Fibroblast of the aortic adventitia (primary cell): ENCODE data around the gene LARP1. TPM values are rescaled to one million over a fixed set of nuclear protein-coding genes. Genes with fewer than 3 reads are reported as not detected.

Experiments used
- DNase-seq: peaks from one replicate; pipeline ENCODE4 v3.0.0-alpha.2; 2010; ENCODE audit warnings: low read depth
- H3K4me3 ChIP-seq: 2 replicates; pipeline ENCODE4 v1.5.1; 2011; ENCODE audit warnings: low read depth, mild to moderate bottlenecking, control low read depth, low read length, moderate library complexity
- total RNA-seq: library from RNA; depleted of rRNA; stranded (reverse); fragments of >200 nt; gene quantifications from 2 replicates; pipeline ENCODE4 v1.2.3, GENCODE V29; 2012; ENCODE audit warnings: low replicate concordance
- TF ChIP-seq, protein P1 (sequence below): IDR thresholded peaks from 2 replicates; pipeline ENCODE4 v1.5.1; 2011; ENCODE audit warnings: mild to moderate bottlenecking, low read length, control low read depth, inconsistent platforms; ENCODE audit not compliant: insufficient read depth

LARP1 gene
- total RNA-seq, 1 donor = 114 TPM

DNA sequence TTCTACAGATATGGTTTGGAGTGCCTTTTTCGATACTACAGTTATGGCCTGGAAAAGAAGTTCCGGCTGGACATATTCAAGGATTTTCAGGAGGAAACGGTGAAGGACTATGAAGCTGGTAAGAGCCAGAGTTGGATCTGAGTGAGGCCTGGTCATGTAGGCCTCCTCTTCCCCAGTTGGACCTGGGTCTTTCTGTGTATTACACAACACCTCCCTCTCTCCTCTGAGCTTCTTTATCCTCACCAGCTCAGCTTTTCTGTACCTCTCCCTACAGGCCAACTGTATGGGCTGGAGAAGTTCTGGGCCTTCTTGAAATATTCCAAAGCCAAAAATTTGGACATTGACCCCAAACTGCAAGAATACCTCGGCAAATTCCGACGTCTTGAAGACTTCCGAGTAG lies 56.1 kb downstream of the LARP1 start:
- TF ChIP-seq, protein P1, sequence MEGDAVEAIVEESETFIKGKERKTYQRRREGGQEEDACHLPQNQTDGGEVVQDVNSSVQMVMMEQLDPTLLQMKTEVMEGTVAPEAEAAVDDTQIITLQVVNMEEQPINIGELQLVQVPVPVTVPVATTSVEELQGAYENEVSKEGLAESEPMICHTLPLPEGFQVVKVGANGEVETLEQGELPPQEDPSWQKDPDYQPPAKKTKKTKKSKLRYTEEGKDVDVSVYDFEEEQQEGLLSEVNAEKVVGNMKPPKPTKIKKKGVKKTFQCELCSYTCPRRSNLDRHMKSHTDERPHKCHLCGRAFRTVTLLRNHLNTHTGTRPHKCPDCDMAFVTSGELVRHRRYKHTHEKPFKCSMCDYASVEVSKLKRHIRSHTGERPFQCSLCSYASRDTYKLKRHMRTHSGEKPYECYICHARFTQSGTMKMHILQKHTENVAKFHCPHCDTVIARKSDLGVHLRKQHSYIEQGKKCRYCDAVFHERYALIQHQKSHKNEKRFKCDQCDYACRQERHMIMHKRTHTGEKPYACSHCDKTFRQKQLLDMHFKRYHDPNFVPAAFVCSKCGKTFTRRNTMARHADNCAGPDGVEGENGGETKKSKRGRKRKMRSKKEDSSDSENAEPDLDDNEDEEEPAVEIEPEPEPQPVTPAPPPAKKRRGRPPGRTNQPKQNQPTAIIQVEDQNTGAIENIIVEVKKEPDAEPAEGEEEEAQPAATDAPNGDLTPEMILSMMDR = no peak
- no peak overlapping the region for H3K4me3 ChIP-seq
- no peak for DNase-seq

DNA sequence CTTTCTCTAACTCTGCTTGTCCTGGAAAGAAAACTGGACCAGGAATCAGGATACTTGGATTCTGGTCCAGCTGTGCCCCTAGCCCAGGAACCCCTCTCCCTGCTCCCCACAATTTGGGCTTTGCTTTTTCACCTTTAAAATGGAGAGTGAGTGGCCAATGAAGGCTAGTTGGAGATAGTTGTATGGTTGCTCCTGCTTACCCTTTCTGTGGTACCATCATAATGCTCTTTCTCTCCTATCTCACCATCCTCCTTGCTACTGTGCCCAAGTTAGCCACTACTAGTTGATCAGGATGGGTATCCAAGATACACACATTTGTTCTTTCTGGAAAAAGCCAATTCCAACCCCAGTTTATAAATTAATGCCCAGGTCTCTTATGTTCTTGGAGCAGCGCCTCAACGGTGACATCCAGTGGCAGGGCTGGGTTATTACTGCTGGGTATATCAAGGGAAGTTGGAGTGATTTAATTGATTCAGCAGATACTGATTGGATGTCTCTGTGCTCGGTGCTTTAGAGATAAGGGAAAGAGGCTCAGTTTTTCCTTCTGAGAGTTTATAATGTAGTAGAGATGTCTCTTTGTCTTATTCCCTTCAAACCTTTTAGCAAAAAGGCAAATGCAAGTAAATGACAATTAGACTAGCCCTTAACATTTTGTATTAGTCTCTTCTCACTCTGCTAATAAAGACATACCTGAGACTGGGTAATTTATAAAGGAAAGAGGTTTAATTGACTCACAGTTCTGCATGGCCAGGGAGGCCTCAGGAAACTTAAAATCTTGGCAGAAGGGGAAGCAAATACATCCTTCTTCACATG lies 56.7 kb downstream of the LARP1 start:
- peak; percentile 81 for DNase-seq
- no peak overlapping the region for H3K4me3 ChIP-seq
- TF ChIP-seq, protein P1 = peak; percentile 97

DNA sequence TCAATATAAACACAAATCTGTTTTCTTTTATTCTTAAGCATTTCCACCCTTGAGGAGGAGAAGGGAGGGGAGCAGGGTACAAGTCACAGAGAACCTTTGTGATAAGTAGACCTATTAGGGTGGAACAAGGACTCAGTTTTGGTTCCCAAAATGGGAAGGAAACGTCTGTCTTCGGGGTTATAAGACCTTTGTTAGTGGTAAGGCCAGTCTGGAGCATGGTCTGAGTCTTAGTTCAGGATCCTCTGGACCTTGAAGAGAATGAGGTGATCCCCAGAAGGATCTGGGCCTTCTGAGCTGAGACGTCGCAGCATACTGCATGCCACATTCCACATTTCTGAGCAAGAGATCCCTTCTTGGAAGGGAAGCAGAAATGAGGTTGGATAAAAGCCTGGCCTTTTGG lies 58.0 kb downstream of the LARP1 start:
- TF ChIP-seq, protein P1 = no peak
- no peak overlapping the region for H3K4me3 ChIP-seq
- DNase-seq = no peak

DNA sequence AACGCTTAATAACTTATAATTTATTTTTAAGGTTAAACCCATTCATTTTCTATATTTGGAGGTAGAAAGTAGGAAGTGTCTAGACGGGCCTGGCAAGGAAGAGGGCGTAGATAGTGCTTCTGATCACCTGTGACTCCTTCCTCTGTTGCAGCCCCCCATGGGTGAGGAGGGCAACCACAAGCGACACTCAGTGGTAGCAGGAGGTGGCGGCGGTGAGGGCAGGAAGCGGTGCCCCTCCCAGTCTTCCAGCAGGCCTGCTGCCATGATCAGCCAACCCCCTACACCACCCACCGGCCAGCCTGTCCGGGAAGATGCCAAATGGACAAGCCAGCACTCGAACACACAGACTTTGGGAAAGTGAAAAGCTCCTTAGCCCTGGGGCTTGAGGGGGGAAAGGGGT lies 58.6 kb downstream of the LARP1 start:
- TF ChIP-seq, protein P1 = no peak
- no peak for DNase-seq
- no peak overlapping the region for H3K4me3 ChIP-seq

DNA sequence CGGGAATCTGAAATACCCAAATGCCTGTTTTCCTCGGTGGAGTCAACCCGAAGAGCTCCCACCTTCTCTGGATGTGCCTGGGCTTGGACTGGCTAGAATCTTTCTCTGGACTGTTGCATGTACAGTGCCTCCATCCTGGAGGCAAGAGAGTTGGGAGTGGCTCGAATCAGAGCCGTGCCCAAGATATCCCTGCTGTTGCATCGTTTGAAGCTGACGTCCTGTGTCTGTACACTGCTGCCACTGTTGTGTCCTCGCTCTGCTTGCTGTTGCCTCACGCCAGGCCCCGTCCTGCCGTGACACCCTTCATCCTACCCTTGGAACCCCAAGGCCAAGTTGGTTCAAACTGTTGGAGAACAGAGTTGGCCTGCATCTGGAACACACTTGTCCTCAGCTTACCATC lies 59.8 kb downstream of the LARP1 start:
- H3K4me3 ChIP-seq = no peak overlapping the region
- TF ChIP-seq, protein P1 = no peak
- DNase-seq = no peak

DNA sequence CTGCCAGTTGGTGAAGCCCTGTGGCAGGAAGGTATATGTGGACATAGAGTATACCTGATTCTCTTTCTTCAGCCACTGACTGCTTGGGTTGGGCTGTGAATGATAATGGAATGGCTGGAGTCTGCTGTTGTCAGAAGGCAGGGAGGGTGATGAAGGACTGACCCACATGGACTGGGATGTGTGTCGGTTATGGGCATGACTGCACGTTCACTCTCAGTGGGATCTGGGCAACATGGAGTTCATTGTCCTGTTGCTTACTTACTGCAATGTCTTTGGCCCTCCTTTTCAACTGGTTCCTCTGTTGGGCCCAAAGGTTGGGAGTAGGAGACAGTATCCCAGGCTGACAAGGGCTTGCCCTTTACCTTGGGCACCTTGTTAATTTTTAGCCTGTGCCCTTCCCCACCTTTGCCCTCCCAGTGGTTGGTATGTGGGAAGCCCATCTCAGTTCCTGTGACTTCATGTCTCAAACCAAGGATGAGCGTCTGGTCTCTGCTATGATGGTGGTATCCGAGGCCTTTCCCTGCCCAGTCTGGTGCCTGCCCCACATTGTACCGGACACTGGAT lies 60.6 kb downstream of the LARP1 start:
- TF ChIP-seq, protein P1 = no peak
- DNase-seq = no peak
- H3K4me3 ChIP-seq = no peak overlapping the region
